SH-SY5Y (cell line): ENCODE data around the gene NACC1.

Experiments used
- GATA2 ChIP-seq: IDR thresholded peaks from 2 replicates; pipeline ENCODE4 v1.6.1; 2011; ENCODE audit warnings: mild to moderate bottlenecking, low read depth, low read length
- GATA3 ChIP-seq: IDR thresholded peaks from 2 replicates; pipeline ENCODE4 v1.6.1; 2011; ENCODE audit warnings: low read depth, mild to moderate bottlenecking, low read length, moderate library complexity

DNA sequence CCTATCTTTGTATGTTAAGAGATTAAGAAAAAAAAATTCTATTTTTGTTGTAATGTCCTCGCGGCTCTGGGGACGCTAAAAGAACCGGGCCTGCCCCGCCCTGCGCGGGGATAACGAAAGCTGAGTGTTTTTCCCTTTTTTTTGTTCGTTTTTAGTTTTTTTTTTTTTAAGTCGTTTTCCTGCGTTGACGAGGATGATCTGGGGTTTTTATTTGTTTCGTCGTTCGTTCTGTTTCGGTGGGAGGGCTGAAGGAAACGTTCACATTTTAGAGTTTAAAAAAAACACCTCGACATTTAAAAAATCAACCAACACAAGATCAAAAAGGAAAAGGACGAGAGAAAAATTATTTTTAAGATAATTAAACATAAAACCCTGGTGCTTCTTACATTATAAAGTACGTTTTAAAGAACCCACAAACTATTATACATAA lies 21.0 kb upstream of the NACC1 start:
- TF ChIP-seq GATA2 (no peak), GATA3 (no peak)
